ENCODE measurements around the gene AKAP7. TPM values are rescaled to one million over a fixed set of nuclear protein-coding genes. Genes with fewer than 3 reads are reported as not detected.
"Not testable (repeated sequence)": the region's sequence is repeated elsewhere in the genome, so short reads cannot be mapped to it uniquely, and the experiment has no call there.

AKAP7 gene
- total RNA-seq, 4 donors from 2014 or later, result 2.1 to 11.4 (median 4.4) TPM

DNA sequence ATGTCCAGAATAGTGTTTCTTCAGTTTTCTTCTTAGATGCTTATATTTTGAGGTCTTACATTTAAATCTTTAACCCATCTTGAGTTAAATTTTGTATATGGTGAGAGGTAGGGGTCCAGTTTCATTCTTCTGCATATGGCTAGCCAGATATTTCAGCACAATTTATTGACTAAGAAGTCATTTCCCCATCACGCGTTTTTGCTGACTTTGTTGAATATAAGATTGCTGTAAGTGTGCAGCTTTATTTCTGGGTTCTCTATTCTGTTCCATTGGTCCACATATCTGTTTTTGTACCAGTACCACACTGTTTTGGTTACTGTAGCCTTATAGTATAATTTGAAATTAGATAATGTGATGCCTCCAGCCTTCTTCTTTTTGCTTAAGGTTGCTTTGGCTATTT lies 179.6 kb downstream of the AKAP7 start:
- intact Hi-C loops (cut with DNase I), result no loop called here
- WGBS, 2 donors, result 95 to 96% methylated on average over 2 of the region's 2 CpGs
- Histone ChIP-seq H3K36me3 (no peaks in the 10 kb centered on the region), H3K27me3 (no peaks in the 10 kb centered on the region), H3K4me3 (no peak overlapping the region), H3K27ac (no peak overlapping the region), H3K4me1 (no peaks in the 10 kb centered on the region), H3K9me3 (peaks cover 0 to 7% (median 0%) of the 10 kb centered on the region in 3 donors)
- no peak for DNase-seq
- TF ChIP-seq CTCF (IDR thresholded peaks at IDR 0.05) (no peak), POLR2A (IDR thresholded peaks at IDR 0.05) (no peak)

- WGBS, 2 donors, result 58 to 73% methylated on average over 1 of the region's 1 CpG
- no peak for DNase-seq
- Histone ChIP-seq H3K36me3 (no peaks in the 10 kb centered on the region), H3K4me1 (no peaks in the 10 kb centered on the region), H3K4me3 (no peak overlapping the region), H3K9me3 (peaks cover 0 to 7% (median 0%) of the 10 kb centered on the region in 3 donors), H3K27me3 (no peaks in the 10 kb centered on the region), H3K27ac (no peak overlapping the region)
- TF ChIP-seq POLR2A (IDR thresholded peaks at IDR 0.05) (no peak), CTCF (IDR thresholded peaks at IDR 0.05) (no peak)
- intact Hi-C loops (cut with DNase I), result no loop called here
Observed at GRCh38 chr6:131316654-131317053, 181.4 kb downstream of the AKAP7 start.

DNA sequence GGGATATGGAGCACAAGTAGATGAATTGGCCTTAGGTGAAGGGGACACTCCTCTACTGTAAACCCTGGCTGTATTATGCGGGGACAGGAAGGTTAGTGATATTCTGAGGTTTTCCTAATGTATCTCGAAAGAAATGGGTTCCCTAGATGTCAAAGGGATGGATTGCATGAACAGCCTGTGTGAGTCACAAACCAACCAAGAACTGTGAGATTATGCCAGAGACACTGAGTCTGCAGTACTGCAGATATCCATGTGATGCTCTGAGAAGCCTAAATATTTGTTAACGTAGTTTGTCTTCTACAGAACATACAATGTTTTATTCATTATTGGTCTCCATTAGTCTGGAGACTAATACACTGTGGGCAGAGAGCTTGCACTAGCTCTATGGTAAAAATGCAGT lies 182.2 kb downstream of the AKAP7 start:
- H3K27me3 ChIP-seq, result no peaks in the 10 kb centered on the region
- TF ChIP-seq POLR2A (IDR thresholded peaks at IDR 0.05) (no peak), CTCF (IDR thresholded peaks at IDR 0.05) (no peak)
- 87 to 91% methylated on average over 3 of the region's 3 CpGs for WGBS, 2 donors
- no peak overlapping the region for H3K27ac ChIP-seq
- no peaks in the 10 kb centered on the region for H3K36me3 ChIP-seq
- intact Hi-C loops (cut with DNase I), result no loop called here
- no peaks in the 10 kb centered on the region for H3K4me1 ChIP-seq
- H3K9me3 ChIP-seq, result peaks cover 0 to 7% (median 0%) of the 10 kb centered on the region in 3 donors
- DNase-seq, result no peak
- no peak overlapping the region for H3K4me3 ChIP-seq

- H3K4me3 ChIP-seq, result no peak overlapping the region
- H3K27me3 ChIP-seq, result no peaks in the 10 kb centered on the region
- 93 to 94% methylated on average over 1 of the region's 1 CpG for WGBS, 2 donors
- DNase-seq, result no peak
- no peaks in the 10 kb centered on the region for H3K9me3 ChIP-seq
- H3K27ac ChIP-seq, result no peak overlapping the region
- intact Hi-C loops (cut with DNase I), result no loop called here
- TF ChIP-seq POLR2A (IDR thresholded peaks at IDR 0.05) (no peak), CTCF (IDR thresholded peaks at IDR 0.05) (no peak)
- H3K4me1 ChIP-seq, result no peaks in the 10 kb centered on the region
- H3K36me3 ChIP-seq, result no peaks in the 10 kb centered on the region
Observed at GRCh38 chr6:131321589-131321988, 186.3 kb downstream of the AKAP7 start.

- no peak for DNase-seq
- Histone ChIP-seq H3K4me1 (no peaks in the 10 kb centered on the region), H3K27me3 (no peaks in the 10 kb centered on the region), H3K27ac (no peak overlapping the region), H3K4me3 (no peak overlapping the region), H3K36me3 (no peaks in the 10 kb centered on the region), H3K9me3 (no peaks in the 10 kb centered on the region)
- 74% methylated on average over 1 of the region's 1 CpG for WGBS, 2 donors
- TF ChIP-seq POLR2A (IDR thresholded peaks at IDR 0.05) (no peak), CTCF (IDR thresholded peaks at IDR 0.05) (no peak)
- intact Hi-C loops (cut with DNase I), result no loop called here
Observed at GRCh38 chr6:131322125-131322524, 186.9 kb downstream of the AKAP7 start.

- H3K4me3 ChIP-seq; H3K27ac ChIP-seq; H3K4me1 ChIP-seq; H3K27me3 ChIP-seq; H3K36me3 ChIP-seq; DNase-seq; H3K9me3 ChIP-seq; intact Hi-C loops (cut with DNase I): not testable (repeated sequence)
- WGBS, 2 donors, result 84 to 90% methylated on average over 5 to 12 of the region's 14 CpGs
Observed at GRCh38 chr6:131325669-131326068, 190.4 kb downstream of the AKAP7 start.

GRCh38 chr6:131328727-131329126 lies 193.5 kb downstream of the AKAP7 start:
- 73 to 79% methylated on average over 3 to 4 of the region's 5 CpGs for WGBS, 2 donors
- not testable (repeated sequence) for H3K27ac ChIP-seq

More at GRCh38 chr6:131328727-131329126, 193.5 kb downstream of the AKAP7 start:
- H3K9me3 ChIP-seq; DNase-seq; intact Hi-C loops (cut with DNase I); H3K4me1 ChIP-seq; H3K36me3 ChIP-seq; H3K27me3 ChIP-seq; H3K4me3 ChIP-seq: not testable (repeated sequence)

Measured in esophagus squamous epithelium (tissue), 5 donors.